Loucy (cell line): Measurements from ENCODE around the gene STRN4.

Source experiments
- H2AFZ ChIP-seq: fragments of 200-600 bp; sonication (generic); 2 replicates; pipeline ENCODE4 v1.6.0; 2016; ENCODE audit warnings: antibody characterized with exemption, mild to moderate bottlenecking, low read length, moderate library complexity
- H3F3A ChIP-seq: fragments of 200-600 bp; 2 replicates; pipeline ENCODE4 v1.6.0; 2016; ENCODE audit warnings: antibody characterized with exemption, low read depth, mild to moderate bottlenecking
- H3K27me3 ChIP-seq: fragments of 200-600 bp; sonication (generic); 2 replicates; pipeline ENCODE4 v1.6.1; 2014; ENCODE audit warnings: low read length, mild to moderate bottlenecking; ENCODE audit not compliant: insufficient read depth, poor library complexity, severe bottlenecking
- H3K36me3 ChIP-seq: fragments of 200-600 bp; sonication (generic); 2 replicates; pipeline ENCODE4 v1.6.1; 2016; ENCODE audit warnings: low read length; ENCODE audit not compliant: insufficient read depth
- H3K4me1 ChIP-seq: fragments of 200-600 bp; sonication (generic); 2 replicates; pipeline ENCODE4 v1.5.1; 2014; ENCODE audit warnings: low read length, mild to moderate bottlenecking; ENCODE audit not compliant: insufficient read depth, poor library complexity, severe bottlenecking
- H3K4me2 ChIP-seq: fragments of 200-600 bp; sonication (generic); 2 replicates; pipeline ENCODE4 v1.6.0; 2014; ENCODE audit warnings: antibody characterized with exemption, low read length, low read depth, mild to moderate bottlenecking; ENCODE audit not compliant: poor library complexity, severe bottlenecking
- H3K4me3 ChIP-seq: fragments of 200-600 bp; sonication (generic); 2 replicates; pipeline ENCODE4 v1.5.1; 2014; ENCODE audit warnings: low read length, mild to moderate bottlenecking, mixed read lengths; ENCODE audit not compliant: poor library complexity, severe bottlenecking
- H3K79me2 ChIP-seq: fragments of 200-600 bp; sonication (generic); 2 replicates; pipeline ENCODE4 v1.6.1; 2014; ENCODE audit warnings: low read length; ENCODE audit not compliant: insufficient read depth
- H3K9ac ChIP-seq: fragments of 200-600 bp; sonication (generic); 2 replicates; pipeline ENCODE4 v1.6.0; 2014; ENCODE audit warnings: mild to moderate bottlenecking, low read depth, low read length, moderate library complexity; ENCODE audit not compliant: poor library complexity, severe bottlenecking
- H3K9me2 ChIP-seq: fragments of 200-600 bp; sonication (generic); replicated peaks from 2 replicates; pipeline ENCODE4 v1.6.1; 2016; ENCODE audit warnings: low read depth, low read length, mixed read lengths
- H3K9me3 ChIP-seq: fragments of 200-600 bp; sonication (generic); 2 replicates; pipeline ENCODE4 v1.6.1; 2014; ENCODE audit warnings: mild to moderate bottlenecking, antibody characterized with exemption, low read length, low read depth; ENCODE audit not compliant: insufficient read depth
- H4K20me1 ChIP-seq: fragments of 200-600 bp; sonication (generic); 2 replicates; pipeline ENCODE4 v1.6.0; 2014; ENCODE audit warnings: antibody characterized with exemption, low read length, mild to moderate bottlenecking; ENCODE audit not compliant: insufficient read depth, poor library complexity, severe bottlenecking
- CTCF ChIP-seq: fragments of 200-600 bp; sonication (generic); conservative IDR thresholded peaks from 2 replicates; pipeline ENCODE4 v1.5.1; 2014; ENCODE audit warnings: mild to moderate bottlenecking, antibody characterized with exemption, low read length
- EZH2phosphoT487 ChIP-seq: fragments of 200-600 bp; IDR thresholded peaks from 2 replicates; pipeline ENCODE4 v1.6.1; 2018; ENCODE audit warnings: antibody characterized with exemption, mild to moderate bottlenecking, moderate library complexity, borderline replicate concordance

STRN4 gene

GRCh38 chr19:46674416-46675178, 71.7 kb downstream of the STRN4 start:
- H3K9me2 ChIP-seq = no peaks in the 10 kb centered on the region
- H4K20me1 ChIP-seq = peaks cover 15% of the 10 kb centered on the region
- no peaks in the 10 kb centered on the region for H3K9me3 ChIP-seq
- H3K4me1 ChIP-seq = no peaks in the 10 kb centered on the region
- TF ChIP-seq CTCF = no peak
- TF ChIP-seq EZH2phosphoT487 = no peak
- H3K4me2 ChIP-seq = no peak overlapping the region
- H3K9ac ChIP-seq = no peak overlapping the region
- H3F3A ChIP-seq = no peaks in the 10 kb centered on the region
- H3K79me2 ChIP-seq = peaks cover 10% of the 10 kb centered on the region; the same call in 1 of the 2 replicates
- H2AFZ ChIP-seq = no peak overlapping the region
- no peaks in the 10 kb centered on the region for H3K27me3 ChIP-seq
- H3K36me3 ChIP-seq = peaks cover 68% of the 10 kb centered on the region; the same call in 1 of the 2 replicates
- H3K4me3 ChIP-seq = no peak overlapping the region

GRCh38 chr19:46670813-46671212, 75.4 kb downstream of the STRN4 start:
- H3K4me1 ChIP-seq = no peaks in the 10 kb centered on the region
- no peaks in the 10 kb centered on the region for H3K9me2 ChIP-seq
- H4K20me1 ChIP-seq = peaks cover 4% of the 10 kb centered on the region
- H3F3A ChIP-seq = no peaks in the 10 kb centered on the region
- TF ChIP-seq EZH2phosphoT487 (no peak), CTCF (no peak)
- H3K36me3 ChIP-seq = peaks cover 36% of the 10 kb centered on the region; the same call in 1 of the 2 replicates
- no peaks in the 10 kb centered on the region for H3K79me2 ChIP-seq
- H3K9ac ChIP-seq = no peak overlapping the region
- no peaks in the 10 kb centered on the region for H3K27me3 ChIP-seq
- no peaks in the 10 kb centered on the region for H3K9me3 ChIP-seq
- no peak overlapping the region for H3K4me2 ChIP-seq
- H3K4me3 ChIP-seq = no peak overlapping the region
- no peak overlapping the region for H2AFZ ChIP-seq
